ENCODE data around the gene ADARB1.

The ADARB1 gene

DNA sequence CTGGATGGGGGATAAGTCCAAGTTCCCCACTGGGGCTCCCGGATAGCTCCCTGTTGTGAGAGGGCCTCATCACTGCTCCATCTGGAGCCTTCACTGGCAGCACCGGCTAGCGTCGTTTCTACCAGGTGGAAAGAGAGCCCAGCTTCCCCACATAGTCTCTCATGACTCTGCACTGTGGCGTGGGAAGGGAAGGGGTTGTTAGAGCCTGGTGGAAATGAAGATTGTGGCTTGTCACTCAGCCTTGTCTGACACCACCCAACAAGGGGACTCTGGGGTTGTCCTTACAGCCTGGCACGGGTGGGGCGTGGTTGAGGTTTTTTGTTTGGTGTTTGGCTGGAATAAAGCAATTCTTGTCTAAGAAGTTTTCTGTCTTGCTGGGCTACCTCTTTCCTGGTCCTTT lies 94.6 kb downstream of the ADARB1 start:
- peaks cover 3% of the 10 kb centered on the region; the same call in 1 of the 2 replicates for H3K27me3 ChIP-seq (ENCODE audit: insufficient read depth, low read length)
- no peaks in the 10 kb centered on the region for H3K79me2 ChIP-seq (ENCODE audit: insufficient read depth, low read length)
- H4K20me1 ChIP-seq (ENCODE audit: insufficient read depth, low read length), result no peaks in the 10 kb centered on the region
- H3K4me3 ChIP-seq (ENCODE audit: low read depth, low read length, poor library complexity, severe bottlenecking), result no peak overlapping the region
- H3K36me3 ChIP-seq (ENCODE audit: insufficient read depth, low read length), result no peaks in the 10 kb centered on the region
- no peak overlapping the region for H3K4me2 ChIP-seq (ENCODE audit: low read length)
- no peak overlapping the region for H3K27ac ChIP-seq (ENCODE audit: low read depth, low read length, poor library complexity, severe bottlenecking)
- TF ChIP-seq EZH2 (IDR thresholded peaks at IDR 0.05; ENCODE audit: borderline replicate concordance, low read length), result no peak
- TF ChIP-seq, protein P1, sequence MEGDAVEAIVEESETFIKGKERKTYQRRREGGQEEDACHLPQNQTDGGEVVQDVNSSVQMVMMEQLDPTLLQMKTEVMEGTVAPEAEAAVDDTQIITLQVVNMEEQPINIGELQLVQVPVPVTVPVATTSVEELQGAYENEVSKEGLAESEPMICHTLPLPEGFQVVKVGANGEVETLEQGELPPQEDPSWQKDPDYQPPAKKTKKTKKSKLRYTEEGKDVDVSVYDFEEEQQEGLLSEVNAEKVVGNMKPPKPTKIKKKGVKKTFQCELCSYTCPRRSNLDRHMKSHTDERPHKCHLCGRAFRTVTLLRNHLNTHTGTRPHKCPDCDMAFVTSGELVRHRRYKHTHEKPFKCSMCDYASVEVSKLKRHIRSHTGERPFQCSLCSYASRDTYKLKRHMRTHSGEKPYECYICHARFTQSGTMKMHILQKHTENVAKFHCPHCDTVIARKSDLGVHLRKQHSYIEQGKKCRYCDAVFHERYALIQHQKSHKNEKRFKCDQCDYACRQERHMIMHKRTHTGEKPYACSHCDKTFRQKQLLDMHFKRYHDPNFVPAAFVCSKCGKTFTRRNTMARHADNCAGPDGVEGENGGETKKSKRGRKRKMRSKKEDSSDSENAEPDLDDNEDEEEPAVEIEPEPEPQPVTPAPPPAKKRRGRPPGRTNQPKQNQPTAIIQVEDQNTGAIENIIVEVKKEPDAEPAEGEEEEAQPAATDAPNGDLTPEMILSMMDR (IDR thresholded peaks at IDR 0.05; ENCODE audit: low read length), result no peak
- no peaks in the 10 kb centered on the region for H3K9me3 ChIP-seq (ENCODE audit: low read length)
- no peaks in the 10 kb centered on the region for H3F3A ChIP-seq (ENCODE audit: insufficient read depth, low read length)
- H2AFZ ChIP-seq (ENCODE audit: low read length), result no peak overlapping the region
- H3K9me2 ChIP-seq (ENCODE audit: low read depth, low read length), result no peaks in the 10 kb centered on the region
- no peaks in the 10 kb centered on the region for H3K4me1 ChIP-seq (ENCODE audit: insufficient read depth, low read length, severe bottlenecking)
- no peak overlapping the region for H3K9ac ChIP-seq (ENCODE audit: low read length)

DNA sequence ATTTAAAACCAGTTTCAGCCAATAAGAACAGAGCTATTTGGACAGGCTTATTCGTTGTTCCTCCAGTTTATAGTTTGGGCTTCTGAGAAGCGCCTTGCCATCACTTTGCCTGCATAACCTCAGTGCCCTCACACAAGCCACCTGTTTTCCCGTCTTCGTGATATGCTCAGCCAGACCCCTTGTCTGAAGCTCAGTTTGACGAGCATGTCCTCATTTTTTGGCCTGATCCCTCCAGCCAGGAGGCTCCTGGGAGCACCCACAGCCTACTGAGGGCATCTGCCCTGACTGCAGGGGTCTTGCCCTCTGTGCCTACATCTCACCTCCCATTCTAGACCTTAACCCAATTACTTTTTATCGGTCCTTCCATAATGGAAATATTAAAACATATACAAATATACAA lies 95.3 kb downstream of the ADARB1 start:
- TF ChIP-seq, protein P1 (IDR thresholded peaks at IDR 0.05; ENCODE audit: low read length), result no peak
- no peak for TF ChIP-seq EZH2 (IDR thresholded peaks at IDR 0.05; ENCODE audit: borderline replicate concordance, low read length)
- Histone ChIP-seq H3K79me2 (ENCODE audit: insufficient read depth, low read length) (no peaks in the 10 kb centered on the region), H3K4me1 (ENCODE audit: insufficient read depth, low read length, severe bottlenecking) (no peaks in the 10 kb centered on the region), H3F3A (ENCODE audit: insufficient read depth, low read length) (no peaks in the 10 kb centered on the region), H3K27me3 (ENCODE audit: insufficient read depth, low read length) (peaks cover 3% of the 10 kb centered on the region; the same call in 1 of the 2 replicates), H2AFZ (ENCODE audit: low read length) (no peak overlapping the region), H4K20me1 (ENCODE audit: insufficient read depth, low read length) (no peaks in the 10 kb centered on the region), H3K9me2 (ENCODE audit: low read depth, low read length) (no peaks in the 10 kb centered on the region), H3K36me3 (ENCODE audit: insufficient read depth, low read length) (no peaks in the 10 kb centered on the region), H3K27ac (ENCODE audit: low read depth, low read length, poor library complexity, severe bottlenecking) (no peak overlapping the region), H3K4me3 (ENCODE audit: low read depth, low read length, poor library complexity, severe bottlenecking) (no peak overlapping the region), H3K9ac (ENCODE audit: low read length) (no peak overlapping the region), H3K9me3 (ENCODE audit: low read length) (no peaks in the 10 kb centered on the region), H3K4me2 (ENCODE audit: low read length) (no peak overlapping the region)

DNA sequence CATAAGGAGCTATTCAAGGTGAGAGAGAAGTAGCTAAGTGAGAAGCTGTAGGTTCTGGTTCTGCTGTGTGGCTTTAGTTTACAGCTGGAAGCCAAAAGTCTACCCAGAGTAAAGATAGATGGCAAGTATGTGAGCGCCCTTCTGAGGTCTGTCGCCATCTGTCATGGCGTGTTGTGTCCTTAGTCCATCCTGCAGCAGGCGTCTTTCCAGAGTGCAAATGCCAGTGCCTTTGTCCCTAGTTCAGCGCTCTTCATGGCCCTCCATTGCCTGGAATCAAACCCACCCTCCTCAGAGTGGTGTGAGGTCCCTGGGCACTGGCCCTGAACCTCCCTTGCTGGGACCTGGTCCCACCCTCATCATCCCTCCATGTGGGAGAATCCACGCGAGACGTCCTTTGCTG lies 96.6 kb downstream of the ADARB1 start:
- H3K79me2 ChIP-seq (ENCODE audit: insufficient read depth, low read length), result no peaks in the 10 kb centered on the region
- H3K27ac ChIP-seq (ENCODE audit: low read depth, low read length, poor library complexity, severe bottlenecking), result no peak overlapping the region
- H3K9me2 ChIP-seq (ENCODE audit: low read depth, low read length), result no peaks in the 10 kb centered on the region
- no peak overlapping the region for H3K9ac ChIP-seq (ENCODE audit: low read length)
- no peak overlapping the region for H3K4me2 ChIP-seq (ENCODE audit: low read length)
- H3K27me3 ChIP-seq (ENCODE audit: insufficient read depth, low read length), result peaks cover 3% of the 10 kb centered on the region; the same call in 1 of the 2 replicates
- no peak overlapping the region for H2AFZ ChIP-seq (ENCODE audit: low read length)
- TF ChIP-seq, protein P1 (IDR thresholded peaks at IDR 0.05; ENCODE audit: low read length), result no peak
- TF ChIP-seq EZH2 (IDR thresholded peaks at IDR 0.05; ENCODE audit: borderline replicate concordance, low read length), result no peak
- no peaks in the 10 kb centered on the region for H3K9me3 ChIP-seq (ENCODE audit: low read length)
- no peaks in the 10 kb centered on the region for H3K36me3 ChIP-seq (ENCODE audit: insufficient read depth, low read length)
- H3K4me1 ChIP-seq (ENCODE audit: insufficient read depth, low read length, severe bottlenecking), result no peaks in the 10 kb centered on the region
- H3F3A ChIP-seq (ENCODE audit: insufficient read depth, low read length), result no peaks in the 10 kb centered on the region
- H3K4me3 ChIP-seq (ENCODE audit: low read depth, low read length, poor library complexity, severe bottlenecking), result no peak overlapping the region
- H4K20me1 ChIP-seq (ENCODE audit: insufficient read depth, low read length), result no peaks in the 10 kb centered on the region

All from OCI-LY1 (cell line).